ENCODE results near the gene DHX15.
"Not testable (repeated sequence)": the region's sequence is repeated elsewhere in the genome, so short reads cannot be mapped to it uniquely, and the experiment has no call there.

DHX15 gene

GRCh38 chr4:24544208-24544988, 40.0 kb downstream of the DHX15 start:
- DNase-seq (ENCODE audit: low read depth, low spot score) = no peak

- DNase-seq (ENCODE audit: low read depth, low spot score) = no peak
Measured at GRCh38 chr4:24537025-24537424, 47.3 kb downstream of the DHX15 start.

GRCh38 chr4:24535399-24535798, 49.0 kb downstream of the DHX15 start:
- DNase-seq (ENCODE audit: low read depth, low spot score) = no peak

- DNase-seq (ENCODE audit: low read depth, low spot score) = no peak
Measured at GRCh38 chr4:24533364-24533763, 51.0 kb downstream of the DHX15 start.

GRCh38 chr4:24529555-24529954, 54.8 kb downstream of the DHX15 start:
- no peak for DNase-seq (ENCODE audit: low read depth, low spot score)

- DNase-seq (ENCODE audit: low read depth, low spot score) = no peak
Measured at GRCh38 chr4:24527371-24527770, 57.0 kb downstream of the DHX15 start.

- no peak for DNase-seq (ENCODE audit: low read depth, low spot score)
Measured at GRCh38 chr4:24521544-24521943, 62.8 kb downstream of the DHX15 start.

- DNase-seq (ENCODE audit: low read depth, low spot score) = no peak
Measured at GRCh38 chr4:24519649-24520048, 64.7 kb downstream of the DHX15 start.

GRCh38 chr4:24517676-24518075, 66.7 kb downstream of the DHX15 start:
- no peak for DNase-seq (ENCODE audit: low read depth, low spot score)

- no peak for DNase-seq (ENCODE audit: low read depth, low spot score)
Measured at GRCh38 chr4:24516926-24517325, 67.4 kb downstream of the DHX15 start.

- DNase-seq (ENCODE audit: low read depth, low spot score) = no peak
Measured at GRCh38 chr4:24515698-24516097, 68.7 kb downstream of the DHX15 start.

GRCh38 chr4:24514808-24515207, 69.5 kb downstream of the DHX15 start:
- DNase-seq (ENCODE audit: low read depth, low spot score) = no peak

- DNase-seq (ENCODE audit: low read depth, low spot score) = no peak
Measured at GRCh38 chr4:24513718-24514117, 70.6 kb downstream of the DHX15 start.

GRCh38 chr4:24511371-24512063, 72.8 kb downstream of the DHX15 start:
- no peak for DNase-seq (ENCODE audit: low read depth, low spot score)

GRCh38 chr4:24510091-24510490, 74.3 kb downstream of the DHX15 start:
- DNase-seq (ENCODE audit: low read depth, low spot score) = no peak

GRCh38 chr4:24508541-24508940, 75.8 kb downstream of the DHX15 start:
- DNase-seq (ENCODE audit: low read depth, low spot score) = no peak

- no peak for DNase-seq (ENCODE audit: low read depth, low spot score)
Measured at GRCh38 chr4:24507439-24507838, 76.9 kb downstream of the DHX15 start.

GRCh38 chr4:24503090-24503489, 81.3 kb downstream of the DHX15 start:
- not testable (repeated sequence) for DNase-seq (ENCODE audit: low read depth, low spot score)

- DNase-seq (ENCODE audit: low read depth, low spot score) = no peak
Measured at GRCh38 chr4:24497221-24497620, 87.1 kb downstream of the DHX15 start.

- DNase-seq (ENCODE audit: low read depth, low spot score) = no peak
Measured at GRCh38 chr4:24496597-24496996, 87.8 kb downstream of the DHX15 start.

- DNase-seq (ENCODE audit: low read depth, low spot score) = no peak
Measured at GRCh38 chr4:24495388-24495787, 89.0 kb downstream of the DHX15 start.

- no peak for DNase-seq (ENCODE audit: low read depth, low spot score)
Measured at GRCh38 chr4:24489870-24490269, 94.5 kb downstream of the DHX15 start.

Measured in smooth muscle cell of the brain vasculature (primary cell).